ENCODE results near the gene FDXACB1. TPM values are rescaled to one million over a fixed set of nuclear protein-coding genes. Genes with fewer than 3 reads are reported as not detected.

FDXACB1 gene
- total RNA-seq, 2 donors from 2014 or later = 0.90 to 2.0 TPM

GRCh38 chr11:111923351-111923788, 44.4 kb upstream of the FDXACB1 start:
- Histone ChIP-seq H3K4me3 (peak overlapping the region; percentile 4 to 33), H3K4me1 (peaks cover 0 to 69% of the 10 kb centered on the region in 2 donors), H3K36me3 (no peaks in the 10 kb centered on the region), H3K27me3 (no peaks in the 10 kb centered on the region), H3K27ac (peak overlapping the region; percentile 92 to 98), H3K9me3 (no peaks in the 10 kb centered on the region)
- DNase-seq (ENCODE audit: low spot score) = peak; percentile 56
- TF ChIP-seq CTCF (IDR thresholded peaks at IDR 0.05) = no peak

- H3K4me1 ChIP-seq = peaks cover 0 to 74% of the 10 kb centered on the region in 2 donors
- no peak for DNase-seq (ENCODE audit: low spot score)
- no peaks in the 10 kb centered on the region for H3K36me3 ChIP-seq
- H3K9me3 ChIP-seq = no peaks in the 10 kb centered on the region
- H3K27me3 ChIP-seq = no peaks in the 10 kb centered on the region
- H3K4me3 ChIP-seq = peak overlapping the region; percentile 4 to 33
- peak overlapping the region; percentile 92 to 98 for H3K27ac ChIP-seq
- no peak for TF ChIP-seq CTCF (IDR thresholded peaks at IDR 0.05)
These were observed 43.8 kb upstream of the FDXACB1 start for GRCh38 chr11:111922803-111923202.

- no peak overlapping the region for H3K4me3 ChIP-seq
- peak overlapping the region; percentile 1 to 98 for H3K27ac ChIP-seq
- no peaks in the 10 kb centered on the region for H3K36me3 ChIP-seq
- no peaks in the 10 kb centered on the region for H3K27me3 ChIP-seq
- DNase-seq (ENCODE audit: low spot score) = no peak
- TF ChIP-seq CTCF (IDR thresholded peaks at IDR 0.05) = no peak
- peaks cover 0 to 68% of the 10 kb centered on the region in 2 donors for H3K4me1 ChIP-seq
- H3K9me3 ChIP-seq = no peaks in the 10 kb centered on the region
These were observed 42.7 kb upstream of the FDXACB1 start for GRCh38 chr11:111921541-111922230.

- H3K9me3 ChIP-seq = no peaks in the 10 kb centered on the region
- DNase-seq (ENCODE audit: low spot score) = no peak
- H3K36me3 ChIP-seq = no peaks in the 10 kb centered on the region
- H3K27ac ChIP-seq = peak overlapping the region in 1 of 2 donors; percentile 11
- no peak for TF ChIP-seq CTCF (IDR thresholded peaks at IDR 0.05)
- H3K4me1 ChIP-seq = peaks cover 0 to 61% of the 10 kb centered on the region in 2 donors
- no peaks in the 10 kb centered on the region for H3K27me3 ChIP-seq
- no peak overlapping the region for H3K4me3 ChIP-seq
These were observed 41.9 kb upstream of the FDXACB1 start for GRCh38 chr11:111920908-111921307.

- H3K4me1 ChIP-seq = peaks cover 0 to 49% of the 10 kb centered on the region in 2 donors
- no peak for TF ChIP-seq CTCF (IDR thresholded peaks at IDR 0.05)
- H3K27me3 ChIP-seq = no peaks in the 10 kb centered on the region
- H3K4me3 ChIP-seq = peak within 1 kb of the TSS in 1 of 2 donors; percentile 14
- H3K36me3 ChIP-seq = no peaks in the 10 kb centered on the region
- no peak for DNase-seq (ENCODE audit: low spot score)
- peak within 1 kb of the TSS; percentile 70 to 75 for H3K27ac ChIP-seq
- H3K9me3 ChIP-seq = no peaks in the 10 kb centered on the region
These were observed 39.7 kb upstream of the FDXACB1 start, which contains the start of gene C11orf52 for GRCh38 chr11:111918390-111919256. C11orf52 (plus strand) TSS chr11:111918913; CDS start chr11:111918973, 60 bp downstream.

Measured in right atrium auricular region (tissue), 2 donors.